NCI-H1417 (cell line): Measurements from ENCODE around the gene KRTAP4-1.
A peak's percentile ranks its signal among the peaks of the same experiment; 100 is the strongest.
"Not testable (repeated sequence)": the region's sequence is repeated elsewhere in the genome, so short reads cannot be mapped to it uniquely, and the experiment has no call there.

ENCODE experiments used
- DNase-seq, 3 experiments: peaks; one replicate each; lab custom pipeline; 2025; lab: John Stamatoyannopoulos, UW

KRTAP4-1 gene

GRCh38 chr17:41184480-41184961 is at the start of gene KRTAP4-1:
Gene KRTAP4-1, minus strand, starts transcription at chr17:41184911. Its CDS starts 57 bp downstream, at chr17:41184854.
- DNase-seq: no peak

- peak in 1 of 3 experiments; percentile 18 for DNase-seq
These were observed 47.8 kb upstream of the KRTAP4-1 start, which contains the start of gene KRTAP9-3 for GRCh38 chr17:41232399-41233105. Gene KRTAP9-3, plus strand, starts transcription at chr17:41232449. Its CDS starts 53 bp downstream, at chr17:41232502.

GRCh38 chr17:41231731-41232130 is 47.0 kb upstream of the KRTAP4-1 start:
- DNase-seq: no peak

- no peak for DNase-seq
These were observed 45.4 kb upstream of the KRTAP4-1 start for GRCh38 chr17:41230094-41230493.

GRCh38 chr17:41226598-41227095 is 41.9 kb upstream of the KRTAP4-1 start, which contains the start of gene KRTAP9-2:
Gene KRTAP9-2, plus strand, starts transcription at chr17:41226648. Its CDS starts 7 bp downstream, at chr17:41226655.
- DNase-seq: not testable (repeated sequence)

GRCh38 chr17:41226051-41226450 is 41.3 kb upstream of the KRTAP4-1 start:
- DNase-seq: no peak

- DNase-seq: no peak
These were observed 39.1 kb upstream of the KRTAP4-1 start for GRCh38 chr17:41223821-41224220.

GRCh38 chr17:41215681-41216080 is 31.0 kb upstream of the KRTAP4-1 start:
- no peak for DNase-seq

GRCh38 chr17:41212524-41213169 is 27.9 kb upstream of the KRTAP4-1 start:
- peak in 2 of 3 experiments; percentile 55 to 78 for DNase-seq

- DNase-seq: peak; percentile 29 to 78 (median 56)
These were observed 27.2 kb upstream of the KRTAP4-1 start for GRCh38 chr17:41211845-41212466.

GRCh38 chr17:41199421-41200078 is 14.8 kb upstream of the KRTAP4-1 start:
- no peak for DNase-seq

- DNase-seq: no peak
These were observed 11.4 kb upstream of the KRTAP4-1 start for GRCh38 chr17:41196068-41196467.

- DNase-seq: no peak
These were observed 5.6 kb upstream of the KRTAP4-1 start for GRCh38 chr17:41190328-41190727.

- DNase-seq: not testable (repeated sequence)
These were observed 5.2 kb upstream of the KRTAP4-1 start, which contains the start of gene KRTAP9-1 for GRCh38 chr17:41189837-41190318. Gene KRTAP9-1, plus strand, starts transcription at chr17:41189887. Its CDS starts 0 bp downstream, at chr17:41189887.

- no peak for DNase-seq
These were observed 2.2 kb upstream of the KRTAP4-1 start for GRCh38 chr17:41186872-41187271.

- no peak for DNase-seq
These were observed 290 bp upstream of the KRTAP4-1 start for GRCh38 chr17:41185001-41185400.

- DNase-seq: no peak
These were observed 5.7 kb downstream of the KRTAP4-1 start for GRCh38 chr17:41178843-41179616.

- DNase-seq: no peak
These were observed 6.4 kb downstream of the KRTAP4-1 start for GRCh38 chr17:41178341-41178740.

- DNase-seq: no peak
These were observed 6.9 kb downstream of the KRTAP4-1 start, which contains the start of gene KRTAP4-2 for GRCh38 chr17:41177727-41178271. Gene KRTAP4-2, minus strand, starts transcription at chr17:41178221. Its CDS starts 57 bp downstream, at chr17:41178164.

GRCh38 chr17:41176744-41177387 is 7.8 kb downstream of the KRTAP4-1 start:
- no peak for DNase-seq
